Esophagus (tissue), 2 donors: ENCODE measurements around the gene PIGU. TPM values are rescaled to one million over a fixed set of nuclear protein-coding genes. Genes with fewer than 3 reads are reported as not detected.

Experiments used
- H3K27ac ChIP-seq, 2 donors: one replicate each; pipeline ENCODE4 v1.5.1; 2013; ENCODE audit warnings: low read depth in 2 of 2, mild to moderate bottlenecking in 2 of 2, inconsistent platforms in 1 of 2, low read length in 1 of 2, moderate library complexity in 1 of 2
- H3K27me3 ChIP-seq, 2 donors: one replicate each; pipeline ENCODE4 v1.6.1; 2013; ENCODE audit warnings: low read length in 2 of 2, control low read depth in 1 of 2, mild to moderate bottlenecking in 1 of 2; ENCODE audit not compliant: insufficient read depth in 2 of 2, control insufficient read depth in 1 of 2
- H3K36me3 ChIP-seq, 2 donors: one replicate each; pipeline ENCODE4 v1.6.1; 2013; ENCODE audit warnings: low read length in 1 of 2; ENCODE audit not compliant: control insufficient read depth in 2 of 2, insufficient read depth in 2 of 2
- H3K4me1 ChIP-seq, 2 donors: one replicate each; pipeline ENCODE4 v1.6.1; 2013; ENCODE audit warnings: low read length in 1 of 2; ENCODE audit not compliant: control insufficient read depth in 2 of 2, insufficient read depth in 2 of 2
- H3K4me3 ChIP-seq, 2 donors: one replicate each; pipeline ENCODE4 v1.5.1; 2013; ENCODE audit warnings: low read length in 2 of 2, mild to moderate bottlenecking in 2 of 2, low read depth in 1 of 2, moderate library complexity in 1 of 2
- H3K9me3 ChIP-seq, 2 donors: one replicate each; pipeline ENCODE4 v1.6.1; 2013; ENCODE audit warnings: mild to moderate bottlenecking in 2 of 2, low read depth in 1 of 2, low read length in 1 of 2, moderate library complexity in 1 of 2; ENCODE audit not compliant: control insufficient read depth in 2 of 2, insufficient read depth in 1 of 2
- WGBS, 2 donors: extraction: QIAGEN DNeasy Blood & Tissue Kit; methylation state at CpG; one replicate each; pipeline ENCODE4 v1.1.7; 2013; 5-methylcytosine and 5-hydroxymethylcytosine counted together
- polyA plus RNA-seq, 2 donors: library from polyadenylated mRNA; stranded (reverse); fragments of 200-250 nt; gene quantifications; one replicate each; pipeline ENCODE4 v1.2.3, GENCODE V29; 2013
- donor health status: healthy with polysubstance abuse.
- donor health status: Bipolar disorder and iron deficiency.

Gene PIGU
- polyA plus RNA-seq, 2 donors: 14.2 to 22.5 TPM

- H3K27me3 ChIP-seq: no peaks in the 10 kb centered on the region
- 89 to 90% methylated on average over 9 of the region's 9 CpGs for WGBS, 2 donors
- H3K4me3 ChIP-seq: no peak overlapping the region
- no peaks in the 10 kb centered on the region for H3K9me3 ChIP-seq
- peaks cover 0 to 21% of the 10 kb centered on the region in 2 donors for H3K36me3 ChIP-seq
- no peak overlapping the region for H3K27ac ChIP-seq
- H3K4me1 ChIP-seq: no peaks in the 10 kb centered on the region
Observed at GRCh38 chr20:34566978-34567891, 109.7 kb downstream of the PIGU start.

DNA sequence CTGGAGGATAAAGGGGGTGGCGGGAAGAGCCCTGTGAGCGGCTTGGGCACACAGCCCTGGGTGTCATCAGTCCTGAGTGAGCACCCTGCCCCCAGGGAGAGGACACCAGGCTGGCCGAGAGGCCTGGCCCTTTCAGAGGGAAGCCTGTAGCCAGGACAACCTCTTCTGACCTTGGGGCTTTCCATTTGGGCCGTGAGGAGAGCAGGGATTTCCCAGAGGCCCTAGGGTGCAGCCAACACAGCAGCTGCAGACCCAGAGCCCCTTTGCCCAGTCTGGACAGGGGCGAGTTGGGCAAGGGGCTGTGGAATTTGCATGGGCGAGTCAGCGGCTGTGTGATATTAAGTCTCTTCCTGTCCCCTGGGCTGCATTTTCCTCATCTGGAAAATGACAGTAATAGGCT lies 112.1 kb downstream of the PIGU start:
- Histone ChIP-seq H3K27me3 (no peaks in the 10 kb centered on the region), H3K9me3 (no peaks in the 10 kb centered on the region), H3K4me3 (no peak overlapping the region), H3K36me3 (peaks cover 0 to 15% of the 10 kb centered on the region in 2 donors), H3K4me1 (no peaks in the 10 kb centered on the region), H3K27ac (no peak overlapping the region)
- 66 to 74% methylated on average over 7 of the region's 7 CpGs for WGBS, 2 donors

- WGBS, 2 donors: 65 to 68% methylated on average over 5 of the region's 5 CpGs
- no peaks in the 10 kb centered on the region for H3K4me1 ChIP-seq
- H3K36me3 ChIP-seq: peaks cover 0 to 6% of the 10 kb centered on the region in 2 donors
Observed at GRCh38 chr20:34562641-34563040, 114.3 kb downstream of the PIGU start.

DNA sequence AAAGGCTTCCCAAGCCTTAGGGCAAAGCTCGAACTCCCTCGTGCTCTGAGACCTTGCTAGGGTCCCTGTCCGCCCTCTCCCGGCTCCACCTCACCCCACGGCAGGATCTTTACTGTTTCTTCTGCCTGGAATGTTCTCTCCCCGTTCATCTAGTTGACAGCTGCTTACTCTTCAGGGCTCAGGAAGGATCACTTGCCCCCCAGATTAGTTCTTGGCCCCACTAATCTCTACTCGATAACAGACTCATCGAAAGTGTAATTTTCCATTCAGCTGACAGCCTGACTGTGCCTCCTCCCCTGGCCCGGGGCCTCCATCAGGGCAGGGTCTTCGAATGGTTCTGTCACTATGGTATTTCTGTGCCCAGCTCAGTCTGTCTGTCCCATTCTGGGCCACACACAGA lies 115.2 kb downstream of the PIGU start:
- Histone ChIP-seq H3K27ac (no peak overlapping the region), H3K27me3 (no peaks in the 10 kb centered on the region), H3K4me1 (no peaks in the 10 kb centered on the region), H3K4me3 (no peak overlapping the region), H3K36me3 (no peaks in the 10 kb centered on the region), H3K9me3 (no peaks in the 10 kb centered on the region)
- 73 to 75% methylated on average over 10 of the region's 10 CpGs for WGBS, 2 donors

More at GRCh38 chr20:34562641-34563040, 114.3 kb downstream of the PIGU start:
- H3K27ac ChIP-seq: no peak overlapping the region
- no peak overlapping the region for H3K4me3 ChIP-seq
- no peaks in the 10 kb centered on the region for H3K9me3 ChIP-seq
- no peaks in the 10 kb centered on the region for H3K27me3 ChIP-seq

GRCh38 chr20:34560614-34561013 lies 116.3 kb downstream of the PIGU start:
- no peak overlapping the region for H3K4me3 ChIP-seq
- H3K27me3 ChIP-seq: no peaks in the 10 kb centered on the region
- H3K9me3 ChIP-seq: no peaks in the 10 kb centered on the region
- H3K4me1 ChIP-seq: no peaks in the 10 kb centered on the region
- WGBS, 2 donors: 86 to 89% methylated on average over 7 of the region's 7 CpGs
- H3K36me3 ChIP-seq: no peaks in the 10 kb centered on the region
- H3K27ac ChIP-seq: peak overlapping the region in 1 of 2 donors; percentile 15

DNA sequence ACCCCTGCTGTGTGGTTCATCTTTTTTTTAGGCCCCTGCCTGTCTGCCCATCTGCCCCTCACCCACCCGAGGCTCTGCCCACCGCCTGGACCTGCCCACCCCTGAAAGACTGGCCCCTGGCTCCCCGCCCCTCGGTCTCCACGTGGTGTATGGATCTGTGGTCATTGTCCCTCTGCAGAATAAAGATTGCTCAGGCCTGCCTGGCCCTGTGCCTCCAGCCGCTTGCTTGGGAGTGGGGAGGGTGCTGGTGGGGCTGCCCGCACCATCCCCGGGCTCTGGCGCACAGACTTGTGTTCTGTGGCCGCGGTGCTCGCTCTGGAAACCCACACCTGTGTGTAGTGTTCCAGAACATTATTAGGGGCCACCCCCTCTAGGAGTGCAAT lies 116.8 kb downstream of the PIGU start:
- H3K27me3 ChIP-seq: no peaks in the 10 kb centered on the region
- H3K4me1 ChIP-seq: no peaks in the 10 kb centered on the region
- H3K9me3 ChIP-seq: no peaks in the 10 kb centered on the region
- 75 to 77% methylated on average over 12 of the region's 12 CpGs for WGBS, 2 donors
- peak overlapping the region in 1 of 2 donors; percentile 90 for H3K27ac ChIP-seq
- H3K4me3 ChIP-seq: no peak overlapping the region
- no peaks in the 10 kb centered on the region for H3K36me3 ChIP-seq

DNA sequence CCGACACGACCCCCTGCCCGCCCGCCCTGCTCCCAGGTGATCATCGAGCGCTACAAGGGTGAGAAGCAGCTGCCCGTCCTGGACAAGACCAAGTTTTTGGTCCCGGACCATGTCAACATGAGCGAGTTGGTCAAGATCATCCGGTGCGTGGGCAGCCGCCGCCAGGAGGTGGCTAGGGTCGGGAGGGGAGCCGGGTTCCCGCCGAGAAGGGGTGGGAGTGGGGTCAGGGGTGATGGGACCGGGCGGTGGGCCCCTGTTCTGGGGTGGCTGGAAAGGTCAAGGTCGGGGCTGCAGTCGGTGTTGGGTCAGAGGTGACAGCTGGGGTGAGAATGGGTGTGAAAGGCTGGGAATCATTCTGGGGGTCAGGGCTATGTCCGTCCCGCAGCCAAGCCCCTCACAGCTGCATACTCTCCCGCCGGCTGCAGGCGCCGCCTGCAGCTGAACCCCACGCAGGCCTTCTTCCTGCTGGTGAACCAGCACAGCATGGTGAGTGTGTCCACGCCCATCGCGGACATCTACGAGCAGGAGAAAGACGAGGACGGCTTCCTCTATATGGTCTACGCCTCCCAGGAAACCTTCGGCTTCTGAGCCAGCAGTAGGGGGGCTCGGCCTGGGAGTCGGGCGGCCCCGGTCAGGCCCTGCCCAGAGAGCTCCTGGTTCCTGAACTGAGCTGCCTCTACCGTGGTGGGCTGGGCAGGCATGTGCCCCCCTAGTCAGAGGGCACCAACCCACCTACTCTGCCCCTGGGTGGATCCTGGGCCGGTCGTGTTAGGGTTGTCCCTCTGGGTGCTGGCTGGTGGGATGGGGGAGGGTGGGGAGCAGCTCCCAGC lies 117.4 kb downstream of the PIGU start:
- no peaks in the 10 kb centered on the region for H3K27me3 ChIP-seq
- no peaks in the 10 kb centered on the region for H3K36me3 ChIP-seq
- peak overlapping the region; percentile 85 to 90 for H3K27ac ChIP-seq
- no peaks in the 10 kb centered on the region for H3K9me3 ChIP-seq
- H3K4me3 ChIP-seq: peak overlapping the region in 1 of 2 donors; percentile 45
- 55 to 64% methylated on average over 40 to 43 of the region's 43 CpGs for WGBS, 2 donors
- H3K4me1 ChIP-seq: no peaks in the 10 kb centered on the region

GRCh38 chr20:34558320-34559218 lies 118.3 kb downstream of the PIGU start, which contains the start of gene MAP1LC3A:
MAP1LC3A (plus strand) TSS chr20:34558718; CDS start chr20:34558869, 151 bp downstream.
- Histone ChIP-seq H3K27ac (peak within 1 kb of the TSS; percentile 85 to 90), H3K9me3 (no peaks in the 10 kb centered on the region), H3K27me3 (no peaks in the 10 kb centered on the region), H3K4me1 (no peaks in the 10 kb centered on the region), H3K36me3 (no peaks in the 10 kb centered on the region), H3K4me3 (peak within 1 kb of the TSS; percentile 45 to 61)
- 2 to 8% methylated on average over 83 to 103 of the region's 103 CpGs for WGBS, 2 donors

DNA sequence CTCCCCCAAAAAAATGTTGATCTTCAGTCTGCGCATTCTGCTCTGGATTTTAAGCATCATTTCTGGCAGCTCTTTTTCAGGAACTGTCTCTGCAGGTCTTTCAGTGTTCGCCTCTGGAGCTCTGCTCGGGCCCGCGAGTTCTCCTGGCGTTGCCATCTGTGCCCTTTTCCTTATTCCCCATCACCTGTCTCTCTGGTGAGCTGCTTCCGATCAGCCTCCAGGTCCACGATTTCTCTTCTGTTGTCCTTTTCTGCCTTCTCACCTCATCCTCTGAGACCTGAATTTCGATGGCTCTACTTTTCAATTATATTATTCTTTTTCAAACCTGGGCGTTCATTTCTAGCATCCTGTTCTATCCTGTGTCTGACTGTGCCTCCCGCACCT lies 119.0 kb downstream of the PIGU start:
- H3K9me3 ChIP-seq: no peaks in the 10 kb centered on the region
- no peaks in the 10 kb centered on the region for H3K27me3 ChIP-seq
- H3K27ac ChIP-seq: peak overlapping the region; percentile 85 to 90
- no peaks in the 10 kb centered on the region for H3K36me3 ChIP-seq
- WGBS, 2 donors: 17 to 21% methylated on average over 11 of the region's 11 CpGs
- peaks cover 0 to 2% of the 10 kb centered on the region in 2 donors for H3K4me1 ChIP-seq
- H3K4me3 ChIP-seq: peak overlapping the region; percentile 45 to 61
